ENCODE measurements around the gene ZNF425.

DNA sequence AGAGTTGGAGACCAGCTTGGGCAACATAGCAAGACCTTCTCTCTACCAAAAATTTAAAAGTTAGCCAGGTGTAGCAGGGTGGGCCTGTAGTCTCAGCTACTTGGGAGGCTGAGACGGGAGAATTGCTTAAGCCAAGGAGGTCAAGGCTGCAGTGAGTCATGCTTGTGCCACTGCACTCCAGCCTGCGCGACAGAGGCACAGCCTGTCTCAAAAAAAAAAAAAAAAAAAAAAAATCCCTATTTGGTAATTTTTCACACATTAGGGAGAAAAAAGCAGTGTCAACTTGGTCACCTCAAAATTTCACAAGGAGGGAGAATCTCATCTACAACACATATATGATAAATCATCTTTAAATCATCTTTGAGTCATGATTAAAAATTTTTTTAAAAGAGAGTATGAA is 14.7 kb upstream of the ZNF425 start:
- no peak for TF ChIP-seq POLR2A (IDR thresholded peaks at IDR 0.05)
- TF ChIP-seq, protein P1, sequence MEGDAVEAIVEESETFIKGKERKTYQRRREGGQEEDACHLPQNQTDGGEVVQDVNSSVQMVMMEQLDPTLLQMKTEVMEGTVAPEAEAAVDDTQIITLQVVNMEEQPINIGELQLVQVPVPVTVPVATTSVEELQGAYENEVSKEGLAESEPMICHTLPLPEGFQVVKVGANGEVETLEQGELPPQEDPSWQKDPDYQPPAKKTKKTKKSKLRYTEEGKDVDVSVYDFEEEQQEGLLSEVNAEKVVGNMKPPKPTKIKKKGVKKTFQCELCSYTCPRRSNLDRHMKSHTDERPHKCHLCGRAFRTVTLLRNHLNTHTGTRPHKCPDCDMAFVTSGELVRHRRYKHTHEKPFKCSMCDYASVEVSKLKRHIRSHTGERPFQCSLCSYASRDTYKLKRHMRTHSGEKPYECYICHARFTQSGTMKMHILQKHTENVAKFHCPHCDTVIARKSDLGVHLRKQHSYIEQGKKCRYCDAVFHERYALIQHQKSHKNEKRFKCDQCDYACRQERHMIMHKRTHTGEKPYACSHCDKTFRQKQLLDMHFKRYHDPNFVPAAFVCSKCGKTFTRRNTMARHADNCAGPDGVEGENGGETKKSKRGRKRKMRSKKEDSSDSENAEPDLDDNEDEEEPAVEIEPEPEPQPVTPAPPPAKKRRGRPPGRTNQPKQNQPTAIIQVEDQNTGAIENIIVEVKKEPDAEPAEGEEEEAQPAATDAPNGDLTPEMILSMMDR (IDR thresholded peaks at IDR 0.05) = no peak

Data from stomach (tissue), 4 donors.